GDM1 (cell line): Measurements from ENCODE around the gene MS4A2.
"Not testable (repeated sequence)": the region's sequence is repeated elsewhere in the genome, so short reads cannot be mapped to it uniquely, and the experiment has no call there.

Source experiments
- DNase-seq: peaks from one replicate; lab custom pipeline; 2025; lab: John Stamatoyannopoulos, UW

Gene MS4A2

GRCh38 chr11:60088364-60088763 lies at the start of gene MS4A2:
TSS of gene MS4A2 (plus strand) at chr11:60088664. CDS start at chr11:60088766, 102 bp downstream.
- no peak for DNase-seq

GRCh38 chr11:60040109-60040508 lies 48.4 kb upstream of the MS4A2 start, which contains the start of gene OOSP2:
TSS of gene OOSP2 (plus strand) at chr11:60040409. CDS start at chr11:60040460, 51 bp downstream.
- DNase-seq = no peak

- not testable (repeated sequence) for DNase-seq
Observed at GRCh38 chr11:60050422-60050821, 38.0 kb upstream of the MS4A2 start.

GRCh38 chr11:60050839-60051238 lies 37.6 kb upstream of the MS4A2 start:
- DNase-seq = not testable (repeated sequence)

GRCh38 chr11:60056349-60056969 lies 32.0 kb upstream of the MS4A2 start, which contains the start of gene MS4A3:
TSS of gene MS4A3 (plus strand) at chr11:60056665. CDS start at chr11:60061161, 4,496 bp downstream.
- DNase-seq = no peak

GRCh38 chr11:60059052-60059451 lies 29.4 kb upstream of the MS4A2 start:
- DNase-seq = no peak

- DNase-seq = no peak
Observed at GRCh38 chr11:60059521-60060240, 28.8 kb upstream of the MS4A2 start.

GRCh38 chr11:60064111-60064510 lies 24.4 kb upstream of the MS4A2 start:
- peak; percentile 18 for DNase-seq

- no peak for DNase-seq
Observed at GRCh38 chr11:60065801-60066200, 22.7 kb upstream of the MS4A2 start.

- no peak for DNase-seq
Observed at GRCh38 chr11:60069450-60069849, 19.0 kb upstream of the MS4A2 start.

- not testable (repeated sequence) for DNase-seq
Observed at GRCh38 chr11:60071644-60072043, 16.8 kb upstream of the MS4A2 start.

GRCh38 chr11:60077216-60077817 lies 11.1 kb upstream of the MS4A2 start:
- no peak for DNase-seq

- no peak for DNase-seq
Observed at GRCh38 chr11:60077981-60078380, 10.5 kb upstream of the MS4A2 start.

GRCh38 chr11:60078745-60079144 lies 9.7 kb upstream of the MS4A2 start:
- no peak for DNase-seq

- DNase-seq = no peak
Observed at GRCh38 chr11:60080535-60080934, 7.9 kb upstream of the MS4A2 start.

- DNase-seq = no peak
Observed at GRCh38 chr11:60084631-60085273, 3.7 kb upstream of the MS4A2 start.

GRCh38 chr11:60085909-60086308 lies 2.6 kb upstream of the MS4A2 start:
- DNase-seq = no peak

- DNase-seq = no peak
Observed at GRCh38 chr11:60087239-60087638, 1.2 kb upstream of the MS4A2 start.

GRCh38 chr11:60095477-60096120 lies 7.1 kb downstream of the MS4A2 start:
- DNase-seq = no peak

GRCh38 chr11:60097189-60097588 lies 8.7 kb downstream of the MS4A2 start:
- no peak for DNase-seq

- no peak for DNase-seq
Observed at GRCh38 chr11:60098508-60098907, 10.0 kb downstream of the MS4A2 start.

GRCh38 chr11:60100516-60100915 lies 12.1 kb downstream of the MS4A2 start:
- DNase-seq = no peak
